HUES48 (cell line): ENCODE measurements around the gene GBF1.
A peak's percentile ranks its signal among the peaks of the same experiment; 100 is the strongest.

Source experiments
- H3K27ac ChIP-seq: one replicate; pipeline ENCODE4 v1.7.0; 2013; ENCODE audit warnings: low read depth, low read length, inconsistent platforms
- H3K27me3 ChIP-seq: 2 replicates; pipeline ENCODE4 v1.6.1; 2013; ENCODE audit warnings: mild to moderate bottlenecking, low read length; ENCODE audit not compliant: control insufficient read depth, insufficient read depth
- H3K36me3 ChIP-seq: 2 replicates; pipeline ENCODE4 v1.6.1; 2013; ENCODE audit warnings: low read length; ENCODE audit not compliant: control insufficient read depth, insufficient read depth
- H3K4me1 ChIP-seq: 2 replicates; pipeline ENCODE4 v1.6.1; 2013; ENCODE audit warnings: mild to moderate bottlenecking, low read length; ENCODE audit not compliant: control insufficient read depth, insufficient read depth
- H3K4me3 ChIP-seq: 2 replicates; pipeline ENCODE4 v1.5.1; 2013; ENCODE audit warnings: mild to moderate bottlenecking, low read depth, low read length
- H3K9ac ChIP-seq: 2 replicates; pipeline ENCODE4 v1.6.1; 2013; ENCODE audit warnings: mild to moderate bottlenecking, low read depth, low read length, moderate library complexity
- H3K9me3 ChIP-seq: 2 replicates; pipeline ENCODE4 v1.6.1; 2013; ENCODE audit warnings: low read length; ENCODE audit not compliant: control insufficient read depth, insufficient read depth

The GBF1 gene

DNA sequence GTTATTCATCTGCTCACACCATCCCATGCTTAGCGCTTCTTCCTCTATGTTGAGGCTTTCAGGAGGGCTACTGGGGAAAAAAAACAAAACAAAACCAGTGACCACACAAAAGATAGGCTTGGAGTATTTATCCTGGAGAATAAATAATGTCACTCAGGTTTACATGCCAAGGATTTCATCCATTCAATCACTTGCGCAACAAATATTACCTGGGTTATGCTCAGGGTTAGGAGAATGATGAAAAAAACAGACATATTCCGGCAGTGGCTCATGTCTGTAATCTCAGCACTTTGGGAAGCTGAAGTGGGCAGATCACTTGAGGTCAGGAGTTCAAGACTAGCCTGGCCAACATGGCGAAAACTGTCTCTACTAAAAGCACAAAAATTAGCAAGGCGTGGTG, 22.5 kb upstream of the GBF1 start:
- H3K4me3 ChIP-seq, result no peak overlapping the region
- no peaks in the 10 kb centered on the region for H3K9me3 ChIP-seq
- no peak overlapping the region for H3K9ac ChIP-seq
- no peaks in the 10 kb centered on the region for H3K36me3 ChIP-seq
- peaks cover 32% of the 10 kb centered on the region for H3K27me3 ChIP-seq
- H3K4me1 ChIP-seq, result peaks cover 5% of the 10 kb centered on the region; the same call in 1 of the 2 replicates
- H3K27ac ChIP-seq, result no peak overlapping the region

- H3K4me3 ChIP-seq, result peak within 1 kb of the TSS; percentile 46
- peaks cover 63% of the 10 kb centered on the region for H3K27me3 ChIP-seq
- no peaks in the 10 kb centered on the region for H3K36me3 ChIP-seq
- no peaks in the 10 kb centered on the region for H3K9me3 ChIP-seq
- H3K4me1 ChIP-seq, result peaks cover 8% of the 10 kb centered on the region
- H3K9ac ChIP-seq, result no peak within 1 kb of the TSS
- no peak within 1 kb of the TSS for H3K27ac ChIP-seq
Observed at GRCh38 chr10:102225646-102226541, 19.4 kb upstream of the GBF1 start, which contains the start of gene ELOVL3. Gene ELOVL3, plus strand, starts transcription at chr10:102226299. Its CDS starts 250 bp downstream, at chr10:102226549.

DNA sequence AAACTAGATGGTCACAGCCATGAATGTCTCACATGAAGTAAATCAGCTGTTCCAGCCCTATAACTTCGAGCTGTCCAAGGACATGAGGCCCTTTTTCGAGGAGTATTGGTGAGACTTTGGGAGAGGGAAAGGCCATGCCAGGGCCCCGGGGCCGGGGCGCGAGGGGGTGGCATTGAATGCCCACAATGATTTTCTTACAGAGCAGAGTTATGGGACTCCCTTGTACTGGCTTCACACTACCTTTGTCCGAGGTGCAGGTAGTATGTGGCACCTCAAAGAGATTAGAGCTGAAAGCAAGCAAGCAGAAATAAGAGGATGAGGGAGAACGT, 18.8 kb upstream of the GBF1 start:
- Histone ChIP-seq H3K4me3 (no peak overlapping the region), H3K27ac (no peak overlapping the region), H3K9ac (no peak overlapping the region), H3K27me3 (peaks cover 69% of the 10 kb centered on the region), H3K4me1 (peaks cover 8% of the 10 kb centered on the region), H3K9me3 (no peaks in the 10 kb centered on the region), H3K36me3 (no peaks in the 10 kb centered on the region)

DNA sequence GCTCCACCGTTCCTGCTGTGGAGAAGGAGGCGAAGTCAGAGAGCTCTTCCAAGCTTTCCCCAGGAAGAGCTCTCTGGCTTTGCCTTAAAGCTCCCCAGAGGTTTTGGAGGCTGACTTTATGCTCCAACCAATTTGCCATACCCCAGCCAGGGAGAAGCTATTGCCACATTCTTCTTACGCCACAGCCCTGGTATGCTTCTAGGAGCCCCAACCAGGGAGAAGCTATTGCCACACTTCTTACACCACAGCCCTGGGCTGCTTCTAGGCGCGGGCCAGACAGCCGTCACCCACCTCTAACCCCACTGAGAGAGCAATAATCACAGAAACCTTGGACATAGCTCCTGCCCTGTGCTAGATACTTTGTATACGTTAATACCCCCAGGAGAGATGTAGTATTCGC, 18.3 kb upstream of the GBF1 start:
- no peaks in the 10 kb centered on the region for H3K36me3 ChIP-seq
- no peak overlapping the region for H3K27ac ChIP-seq
- H3K27me3 ChIP-seq, result peaks cover 75% of the 10 kb centered on the region
- H3K9me3 ChIP-seq, result no peaks in the 10 kb centered on the region
- no peak overlapping the region for H3K9ac ChIP-seq
- no peak overlapping the region for H3K4me3 ChIP-seq
- H3K4me1 ChIP-seq, result peaks cover 8% of the 10 kb centered on the region

DNA sequence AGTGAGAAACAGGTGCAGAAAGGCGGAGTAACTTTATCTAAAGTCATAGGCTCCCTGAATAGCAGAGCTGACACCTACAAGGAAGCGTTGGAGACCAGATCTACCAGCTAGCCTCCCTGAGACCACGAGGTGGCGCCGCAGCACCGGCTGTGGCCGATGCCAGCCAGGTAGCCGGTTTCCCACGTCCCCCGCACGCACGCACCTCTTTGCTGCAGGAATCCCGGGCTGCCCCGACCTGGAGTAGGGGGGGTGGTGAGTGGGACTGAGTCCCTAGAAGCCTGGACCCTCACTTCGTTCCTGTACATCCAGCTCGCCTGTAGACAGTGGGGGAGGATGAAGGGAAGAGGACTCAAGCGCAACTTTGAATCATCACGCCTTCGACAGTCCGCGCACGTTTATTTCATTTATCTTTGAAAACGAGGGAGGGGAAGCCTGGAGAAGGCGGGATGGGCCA, 15.5 kb upstream of the GBF1 start:
- no peak overlapping the region for H3K9ac ChIP-seq
- H3K36me3 ChIP-seq, result no peaks in the 10 kb centered on the region
- H3K4me1 ChIP-seq, result peaks cover 8% of the 10 kb centered on the region
- H3K27ac ChIP-seq, result no peak overlapping the region
- peak overlapping the region; percentile 64 for H3K4me3 ChIP-seq
- H3K9me3 ChIP-seq, result no peaks in the 10 kb centered on the region
- peaks cover 95% of the 10 kb centered on the region for H3K27me3 ChIP-seq

- Histone ChIP-seq H3K4me1 (peaks cover 8% of the 10 kb centered on the region), H3K36me3 (no peaks in the 10 kb centered on the region), H3K9me3 (no peaks in the 10 kb centered on the region), H3K27me3 (peaks cover 93% of the 10 kb centered on the region), H3K27ac (no peak overlapping the region), H3K9ac (no peak overlapping the region), H3K4me3 (peak overlapping the region; percentile 64)
Observed at GRCh38 chr10:102230264-102230860, 15.0 kb upstream of the GBF1 start.

GRCh38 chr10:102230861-102231356, 14.4 kb upstream of the GBF1 start:
- Histone ChIP-seq H3K36me3 (no peaks in the 10 kb centered on the region), H3K27me3 (peaks cover 94% of the 10 kb centered on the region), H3K9me3 (no peaks in the 10 kb centered on the region), H3K27ac (no peak overlapping the region), H3K9ac (no peak overlapping the region), H3K4me3 (peak overlapping the region; percentile 64), H3K4me1 (peaks cover 4% of the 10 kb centered on the region; the same call in 1 of the 2 replicates)

- Histone ChIP-seq H3K36me3 (no peaks in the 10 kb centered on the region), H3K4me3 (peak overlapping the region; percentile 64), H3K4me1 (peaks cover 4% of the 10 kb centered on the region; the same call in 1 of the 2 replicates), H3K9me3 (no peaks in the 10 kb centered on the region), H3K9ac (no peak overlapping the region), H3K27ac (no peak overlapping the region), H3K27me3 (peaks cover 96% of the 10 kb centered on the region)
Observed at GRCh38 chr10:102231357-102232318, 13.7 kb upstream of the GBF1 start.

DNA sequence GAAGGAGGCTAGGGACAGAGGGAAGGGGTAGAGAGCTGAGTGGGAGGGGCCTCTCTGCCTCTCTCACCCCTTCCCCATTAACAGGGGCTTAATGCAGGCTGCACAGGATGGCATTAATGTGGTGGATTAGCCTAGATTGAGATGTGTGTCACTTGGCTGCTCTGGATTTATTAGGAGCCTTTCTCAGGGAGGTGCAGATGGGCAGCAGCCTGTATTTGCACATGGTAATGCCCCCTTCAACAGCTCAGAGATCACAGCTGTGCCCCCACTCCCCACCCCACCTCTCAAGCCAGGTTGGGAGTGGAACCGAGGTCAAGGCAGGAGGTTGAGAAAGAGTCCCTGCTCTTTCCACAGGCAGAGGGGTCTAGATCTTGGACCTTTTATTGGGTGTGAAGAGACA, 11.3 kb upstream of the GBF1 start:
- Histone ChIP-seq H3K9me3 (no peaks in the 10 kb centered on the region), H3K27me3 (peaks cover 95% of the 10 kb centered on the region), H3K4me3 (no peak overlapping the region), H3K9ac (no peak overlapping the region), H3K4me1 (peaks cover 4% of the 10 kb centered on the region; the same call in 1 of the 2 replicates), H3K36me3 (no peaks in the 10 kb centered on the region), H3K27ac (no peak overlapping the region)

- peaks cover 2% of the 10 kb centered on the region; the same call in 1 of the 2 replicates for H3K4me1 ChIP-seq
- peaks cover 95% of the 10 kb centered on the region for H3K27me3 ChIP-seq
- H3K27ac ChIP-seq, result no peak overlapping the region
- H3K9me3 ChIP-seq, result no peaks in the 10 kb centered on the region
- no peaks in the 10 kb centered on the region for H3K36me3 ChIP-seq
- H3K9ac ChIP-seq, result no peak overlapping the region
- no peak overlapping the region for H3K4me3 ChIP-seq
Observed at GRCh38 chr10:102234888-102235597, 10.3 kb upstream of the GBF1 start.
